SK-N-SH treated with all-trans-retinoic acid at 6 μM for 48 hours (cell line): Measurements from ENCODE around the gene ASAP2.

Experiments used
- ATAC-seq: fragments of 200-7000 bp; cut with Tn5 transposase; 3 replicates; pipeline ENCODE4 v1.9.1; 2020; ENCODE audit warnings: mild to moderate bottlenecking, moderate library complexity
- CSDC2 ChIP-seq: fragments of 250-450 bp; sonication (Bioruptor Pico); IDR thresholded peaks from 2 replicates; pipeline ENCODE4 v1.5.0; 2020; ENCODE audit warnings: mild to moderate bottlenecking, moderate library complexity
- ESRRG ChIP-seq: fragments of 250-450 bp; sonication (Bioruptor Pico); IDR thresholded peaks from 2 replicates; pipeline ENCODE4 v1.6.1; 2021; ENCODE audit warnings: mild to moderate bottlenecking
- GLIS3 ChIP-seq: fragments of 250-450 bp; sonication (Bioruptor Pico); IDR thresholded peaks from 2 replicates; pipeline ENCODE4 v1.5.0; 2020; ENCODE audit warnings: mild to moderate bottlenecking, moderate library complexity
- ISL1 ChIP-seq: fragments of 250-450 bp; sonication (Bioruptor Pico); IDR thresholded peaks from 2 replicates; pipeline ENCODE4 v2.1.2; 2022; ENCODE audit warnings: mild to moderate bottlenecking, moderate library complexity
- OSR1 ChIP-seq: fragments of 250-450 bp; sonication (Bioruptor Pico); IDR thresholded peaks from 2 replicates; pipeline ENCODE4 v1.8.0; 2022; ENCODE audit warnings: moderate library complexity, mild to moderate bottlenecking, inconsistent platforms
- PPARA ChIP-seq: fragments of 250-450 bp; sonication (Bioruptor Pico); IDR thresholded peaks from 2 replicates; pipeline ENCODE4 v1.5.0; 2020; ENCODE audit warnings: mild to moderate bottlenecking, borderline replicate concordance
- RARB ChIP-seq: fragments of 250-450 bp; sonication (Bioruptor Pico); IDR thresholded peaks from 2 replicates; pipeline ENCODE4 v1.8.0; 2021; ENCODE audit warnings: mild to moderate bottlenecking, moderate library complexity
- SNAI2 ChIP-seq: fragments of 250-450 bp; sonication (Bioruptor Pico); IDR thresholded peaks from 2 replicates; pipeline ENCODE4 v1.5.0; 2020; ENCODE audit warnings: mild to moderate bottlenecking, moderate library complexity
- ZC3H10 ChIP-seq: fragments of 250-450 bp; sonication (Bioruptor Pico); IDR thresholded peaks from 2 replicates; pipeline ENCODE4 v1.5.1; 2021; ENCODE audit warnings: mild to moderate bottlenecking, moderate library complexity
- ZFP30 ChIP-seq: fragments of 450-650 bp; formaldehyde crosslinking; IDR thresholded peaks from 2 replicates; pipeline ENCODE4 v1.5.0; 2022; ENCODE audit warnings: mild to moderate bottlenecking, moderate library complexity
- ZNF565 ChIP-seq: fragments of 450-650 bp; formaldehyde crosslinking; conservative IDR thresholded peaks from 2 replicates; pipeline ENCODE4 v1.5.0; 2020; ENCODE audit warnings: low read depth, mild to moderate bottlenecking, moderate library complexity
- ZNF70 ChIP-seq: fragments of 450-650 bp; formaldehyde crosslinking; IDR thresholded peaks from 2 replicates; pipeline ENCODE4 v1.5.0; 2020; ENCODE audit warnings: mild to moderate bottlenecking, moderate library complexity
- ZNF8 ChIP-seq: fragments of 450-650 bp; formaldehyde crosslinking; IDR thresholded peaks from 2 replicates; pipeline ENCODE4 v1.5.0; 2020; ENCODE audit warnings: mild to moderate bottlenecking, moderate library complexity
- TF ChIP-seq, protein P1 (sequence below): fragments of 250-450 bp; sonication (Bioruptor Pico); IDR thresholded peaks from 2 replicates; pipeline ENCODE4 v1.5.0; 2020; ENCODE audit warnings: mild to moderate bottlenecking, moderate library complexity
- TF ChIP-seq, protein P2 (sequence below): fragments of 250-450 bp; sonication (Bioruptor Pico); IDR thresholded peaks from 2 replicates; pipeline ENCODE4 v1.5.1; 2020; ENCODE audit warnings: low read depth, mild to moderate bottlenecking, moderate library complexity
- TF ChIP-seq, protein P3 (sequence below): fragments of 250-450 bp; sonication (Bioruptor Pico); IDR thresholded peaks from 2 replicates; pipeline ENCODE4 v1.5.1; 2021; ENCODE audit warnings: mild to moderate bottlenecking, moderate library complexity
- TF ChIP-seq, protein P4 (sequence below): fragments of 250-450 bp; sonication (Bioruptor Pico); IDR thresholded peaks from 2 replicates; pipeline ENCODE4 v1.8.0; 2020; ENCODE audit warnings: mild to moderate bottlenecking, moderate library complexity, borderline replicate concordance

ASAP2 gene

DNA sequence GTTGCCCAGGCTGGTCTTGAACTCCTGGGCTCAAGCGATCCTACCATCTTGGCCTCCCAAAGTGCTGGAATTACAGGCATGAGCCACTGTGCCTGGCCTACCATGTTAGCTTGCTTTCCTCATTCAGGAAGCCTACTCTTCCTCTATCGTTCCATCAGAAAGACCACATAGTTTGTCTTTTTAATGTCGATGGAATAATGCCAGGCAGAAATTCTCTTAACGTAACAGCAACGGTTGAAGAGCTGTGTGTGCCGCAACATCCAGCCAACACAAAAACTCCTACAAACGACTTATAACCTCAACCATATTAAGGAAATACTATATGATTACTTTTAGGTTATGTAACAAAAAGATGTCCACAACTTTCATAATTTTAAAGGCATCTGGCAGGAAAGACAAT is 206.2 kb downstream of the ASAP2 start (continued):
- TF ChIP-seq, protein P1, sequence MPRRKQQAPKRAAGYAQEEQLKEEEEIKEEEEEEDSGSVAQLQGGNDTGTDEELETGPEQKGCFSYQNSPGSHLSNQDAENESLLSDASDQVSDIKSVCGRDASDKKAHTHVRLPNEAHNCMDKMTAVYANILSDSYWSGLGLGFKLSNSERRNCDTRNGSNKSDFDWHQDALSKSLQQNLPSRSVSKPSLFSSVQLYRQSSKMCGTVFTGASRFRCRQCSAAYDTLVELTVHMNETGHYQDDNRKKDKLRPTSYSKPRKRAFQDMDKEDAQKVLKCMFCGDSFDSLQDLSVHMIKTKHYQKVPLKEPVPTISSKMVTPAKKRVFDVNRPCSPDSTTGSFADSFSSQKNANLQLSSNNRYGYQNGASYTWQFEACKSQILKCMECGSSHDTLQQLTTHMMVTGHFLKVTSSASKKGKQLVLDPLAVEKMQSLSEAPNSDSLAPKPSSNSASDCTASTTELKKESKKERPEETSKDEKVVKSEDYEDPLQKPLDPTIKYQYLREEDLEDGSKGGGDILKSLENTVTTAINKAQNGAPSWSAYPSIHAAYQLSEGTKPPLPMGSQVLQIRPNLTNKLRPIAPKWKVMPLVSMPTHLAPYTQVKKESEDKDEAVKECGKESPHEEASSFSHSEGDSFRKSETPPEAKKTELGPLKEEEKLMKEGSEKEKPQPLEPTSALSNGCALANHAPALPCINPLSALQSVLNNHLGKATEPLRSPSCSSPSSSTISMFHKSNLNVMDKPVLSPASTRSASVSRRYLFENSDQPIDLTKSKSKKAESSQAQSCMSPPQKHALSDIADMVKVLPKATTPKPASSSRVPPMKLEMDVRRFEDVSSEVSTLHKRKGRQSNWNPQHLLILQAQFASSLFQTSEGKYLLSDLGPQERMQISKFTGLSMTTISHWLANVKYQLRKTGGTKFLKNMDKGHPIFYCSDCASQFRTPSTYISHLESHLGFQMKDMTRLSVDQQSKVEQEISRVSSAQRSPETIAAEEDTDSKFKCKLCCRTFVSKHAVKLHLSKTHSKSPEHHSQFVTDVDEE = no peak
- TF ChIP-seq ZFP30 (CRISPR knock-in tag) (no peak), OSR1 (CRISPR knock-in tag) (no peak), ZC3H10 (CRISPR knock-in tag) (no peak)

DNA sequence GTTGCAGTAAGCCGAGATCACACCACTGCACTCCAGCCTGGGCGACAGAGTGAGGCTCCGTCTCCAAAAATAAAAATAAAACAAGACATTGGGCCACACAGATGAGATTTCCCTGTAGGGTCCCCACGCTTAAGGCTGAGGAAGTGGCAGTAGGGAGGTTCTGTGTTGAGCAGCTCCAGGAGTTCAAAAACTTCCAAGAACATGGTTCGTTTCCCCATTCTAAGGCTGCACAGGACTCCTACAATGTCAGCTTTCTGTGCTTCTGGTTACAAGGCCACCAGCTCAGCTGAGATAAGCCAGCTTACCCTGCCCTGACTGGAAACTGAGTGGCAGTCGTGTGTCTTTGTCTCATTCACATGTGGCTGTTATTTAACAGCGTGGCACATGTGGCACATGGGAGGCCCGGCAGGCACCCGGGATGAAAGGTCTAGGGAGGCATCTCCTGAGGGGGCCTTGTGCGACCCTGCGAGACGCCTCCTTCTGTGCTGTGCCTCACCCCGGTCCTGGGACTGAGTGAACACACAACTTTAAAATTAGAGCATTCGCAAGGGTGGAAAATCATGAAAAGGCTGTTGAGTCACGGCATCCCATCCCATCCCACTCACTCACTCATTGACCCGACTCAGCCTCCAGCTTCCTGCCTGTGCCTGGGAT is 209.0 kb downstream of the ASAP2 start:
- TF ChIP-seq SNAI2 (CRISPR knock-in tag) (no peak), CSDC2 (CRISPR knock-in tag) (no peak), RARB (CRISPR knock-in tag) (no peak)
- ATAC-seq = no peak

DNA sequence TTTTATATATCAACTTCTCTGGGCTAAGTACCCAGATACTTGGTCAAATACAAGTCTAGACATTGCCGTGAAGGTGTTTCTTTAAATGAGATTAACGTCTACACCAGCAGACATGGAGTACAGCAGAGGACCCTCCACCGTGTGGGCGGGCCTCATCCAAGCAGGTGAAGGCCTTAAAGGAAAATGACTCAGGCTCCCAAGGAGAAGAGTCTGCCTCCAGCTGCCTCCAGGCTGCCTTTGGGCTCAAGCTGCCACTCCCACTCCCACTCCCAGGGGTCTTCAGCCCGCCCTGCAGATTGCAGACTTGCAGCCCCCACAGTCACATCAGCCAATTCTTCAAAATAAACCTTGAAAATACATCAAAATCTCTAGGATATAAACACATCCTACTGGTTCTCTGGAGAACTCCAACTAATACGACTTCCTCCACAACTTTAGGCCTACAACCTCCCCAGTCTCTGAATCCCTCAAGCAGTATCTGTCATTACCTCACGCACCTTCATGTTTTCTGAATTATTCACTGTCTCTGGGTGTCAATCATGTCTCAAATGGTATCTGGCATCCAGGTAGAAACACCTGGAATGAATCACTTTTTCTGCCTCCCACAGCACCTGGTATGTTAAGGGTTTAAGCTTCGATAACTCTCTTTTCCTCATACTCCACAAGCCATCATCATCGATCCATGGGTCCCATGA is 209.8 kb downstream of the ASAP2 start:
- TF ChIP-seq ZNF565 (CRISPR knock-in tag) (no peak), OSR1 (CRISPR knock-in tag) (no peak), PPARA (CRISPR knock-in tag) (no peak), ZNF70 (no peak), ZC3H10 (CRISPR knock-in tag) (no peak), ZNF8 (CRISPR knock-in tag) (no peak), ISL1 (CRISPR knock-in tag) (no peak), ZFP30 (CRISPR knock-in tag) (no peak), SNAI2 (CRISPR knock-in tag) (no peak), ESRRG (CRISPR knock-in tag) (no peak), GLIS3 (CRISPR knock-in tag) (no peak), RARB (CRISPR knock-in tag) (no peak)
- TF ChIP-seq, protein P2, sequence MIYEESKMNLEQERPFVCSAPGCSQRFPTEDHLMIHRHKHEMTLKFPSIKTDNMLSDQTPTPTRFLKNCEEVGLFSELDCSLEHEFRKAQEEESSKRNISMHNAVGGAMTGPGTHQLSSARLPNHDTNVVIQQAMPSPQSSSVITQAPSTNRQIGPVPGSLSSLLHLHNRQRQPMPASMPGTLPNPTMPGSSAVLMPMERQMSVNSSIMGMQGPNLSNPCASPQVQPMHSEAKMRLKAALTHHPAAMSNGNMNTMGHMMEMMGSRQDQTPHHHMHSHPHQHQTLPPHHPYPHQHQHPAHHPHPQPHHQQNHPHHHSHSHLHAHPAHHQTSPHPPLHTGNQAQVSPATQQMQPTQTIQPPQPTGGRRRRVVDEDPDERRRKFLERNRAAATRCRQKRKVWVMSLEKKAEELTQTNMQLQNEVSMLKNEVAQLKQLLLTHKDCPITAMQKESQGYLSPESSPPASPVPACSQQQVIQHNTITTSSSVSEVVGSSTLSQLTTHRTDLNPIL (CRISPR knock-in tag) = no peak
- TF ChIP-seq, protein P1 = no peak
- TF ChIP-seq, protein P3, sequence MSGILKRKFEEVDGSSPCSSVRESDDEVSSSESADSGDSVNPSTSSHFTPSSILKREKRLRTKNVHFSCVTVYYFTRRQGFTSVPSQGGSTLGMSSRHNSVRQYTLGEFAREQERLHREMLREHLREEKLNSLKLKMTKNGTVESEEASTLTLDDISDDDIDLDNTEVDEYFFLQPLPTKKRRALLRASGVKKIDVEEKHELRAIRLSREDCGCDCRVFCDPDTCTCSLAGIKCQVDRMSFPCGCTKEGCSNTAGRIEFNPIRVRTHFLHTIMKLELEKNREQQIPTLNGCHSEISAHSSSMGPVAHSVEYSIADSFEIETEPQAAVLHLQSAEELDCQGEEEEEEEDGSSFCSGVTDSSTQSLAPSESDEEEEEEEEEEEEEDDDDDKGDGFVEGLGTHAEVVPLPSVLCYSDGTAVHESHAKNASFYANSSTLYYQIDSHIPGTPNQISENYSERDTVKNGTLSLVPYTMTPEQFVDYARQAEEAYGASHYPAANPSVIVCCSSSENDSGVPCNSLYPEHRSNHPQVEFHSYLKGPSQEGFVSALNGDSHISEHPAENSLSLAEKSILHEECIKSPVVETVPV (CRISPR knock-in tag) = no peak
- TF ChIP-seq, protein P4, sequence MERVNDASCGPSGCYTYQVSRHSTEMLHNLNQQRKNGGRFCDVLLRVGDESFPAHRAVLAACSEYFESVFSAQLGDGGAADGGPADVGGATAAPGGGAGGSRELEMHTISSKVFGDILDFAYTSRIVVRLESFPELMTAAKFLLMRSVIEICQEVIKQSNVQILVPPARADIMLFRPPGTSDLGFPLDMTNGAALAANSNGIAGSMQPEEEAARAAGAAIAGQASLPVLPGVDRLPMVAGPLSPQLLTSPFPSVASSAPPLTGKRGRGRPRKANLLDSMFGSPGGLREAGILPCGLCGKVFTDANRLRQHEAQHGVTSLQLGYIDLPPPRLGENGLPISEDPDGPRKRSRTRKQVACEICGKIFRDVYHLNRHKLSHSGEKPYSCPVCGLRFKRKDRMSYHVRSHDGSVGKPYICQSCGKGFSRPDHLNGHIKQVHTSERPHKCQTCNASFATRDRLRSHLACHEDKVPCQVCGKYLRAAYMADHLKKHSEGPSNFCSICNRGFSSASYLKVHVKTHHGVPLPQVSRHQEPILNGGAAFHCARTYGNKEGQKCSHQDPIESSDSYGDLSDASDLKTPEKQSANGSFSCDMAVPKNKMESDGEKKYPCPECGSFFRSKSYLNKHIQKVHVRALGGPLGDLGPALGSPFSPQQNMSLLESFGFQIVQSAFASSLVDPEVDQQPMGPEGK = no peak
- ATAC-seq = no peak

DNA sequence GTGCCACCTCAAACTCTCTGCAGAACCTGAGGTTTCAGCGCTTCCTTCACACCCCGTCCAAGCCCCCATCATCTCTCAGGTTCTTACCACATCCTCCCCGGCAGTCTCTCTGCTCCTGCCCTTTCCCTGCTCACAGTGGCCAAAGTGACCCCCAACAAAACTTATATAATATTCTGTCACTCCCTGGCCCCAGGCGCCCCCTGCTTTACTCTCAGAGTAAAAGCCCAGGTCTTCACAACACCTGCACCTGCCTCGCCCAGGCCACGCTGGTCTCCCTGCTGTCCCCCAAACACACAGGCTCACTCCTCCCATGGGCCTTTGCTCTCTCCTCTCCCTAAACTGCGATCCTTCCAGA is 210.3 kb downstream of the ASAP2 start:
- TF ChIP-seq ZNF8 (CRISPR knock-in tag) = no peak
- no peak for ATAC-seq
